ENCODE measurements around the gene PHACTR3. TPM values are rescaled to one million over a fixed set of nuclear protein-coding genes. Genes with fewer than 3 reads are reported as not detected.

Gene PHACTR3
- total and polyA plus RNA-seq, 2 of the 8 experiments (the other 6 are each of a cell fraction or from before 2014, with no cell fraction given), result 0.05 to 0.13 TPM

- TF ChIP-seq CEBPB (IDR thresholded peaks at IDR 0.05; ENCODE audit: low read depth, low read length) (no peak), RNF2 (IDR thresholded peaks at IDR 0.05; ENCODE audit: borderline replicate concordance, low read depth, low read length, missing control alignments, poor library complexity, severe bottlenecking) (no peak)
These were observed 176.3 kb downstream of the PHACTR3 start (continued) for GRCh38 chr20:59780494-59781185.
